Sigmoid colon (tissue), 4 donors: ENCODE data around the gene CD2BP2.

Experiments
- CTCF ChIP-seq, 4 experiments: fragments of 450-650 bp in 3 of 4; fragments of 200-600 bp in 1 of 4; IDR thresholded peaks; one replicate each; pipeline ENCODE4 v1.5.1; 2016 to 2019; ENCODE audit warnings: antibody characterized with exemption in 4 of 4, mild to moderate bottlenecking in 3 of 4, moderate library complexity in 2 of 4
- EP300 ChIP-seq, 4 donors: sonication (generic); formaldehyde crosslinking; IDR thresholded peaks; one replicate each; pipeline ENCODE4 v1.6.1; 2017; ENCODE audit warnings: antibody characterized with exemption in 4 of 4
- POLR2A ChIP-seq, 2 donors: fragments of 450-650 bp; IDR thresholded peaks; one replicate each; pipeline ENCODE4 v1.6.1; 2016; ENCODE audit warnings: antibody characterized with exemption in 2 of 2, mild to moderate bottlenecking in 2 of 2, moderate library complexity in 2 of 2
- POLR2AphosphoS5 ChIP-seq, 4 donors: sonication (generic); formaldehyde crosslinking; IDR thresholded peaks; one replicate each; pipeline ENCODE4 v1.6.1; 2017; ENCODE audit warnings: antibody characterized with exemption in 4 of 4

- no peak for TF ChIP-seq CTCF (IDR thresholded peaks at IDR 0.05)
- no peak for TF ChIP-seq POLR2A (IDR thresholded peaks at IDR 0.05)
- no peak for TF ChIP-seq EP300 (IDR thresholded peaks at IDR 0.05)
- no peak for TF ChIP-seq POLR2AphosphoS5 (IDR thresholded peaks at IDR 0.05)
Observed at GRCh38 chr16:30399435-30400186, 44.5 kb upstream of the CD2BP2 start.
